ENCODE data around the gene BTNL2. TPM values are rescaled to one million over a fixed set of nuclear protein-coding genes. Genes with fewer than 3 reads are reported as not detected.
A peak's percentile ranks its signal among the peaks of the same experiment; 100 is the strongest.

The BTNL2 gene
- total and polyA plus RNA-seq, 8 donors: not detected

GRCh38 chr6:32391505-32391904 lies 15.5 kb downstream of the BTNL2 start:
- FAIRE-seq (no peak), ATAC-seq (no peak), DNase-seq (no peak)
- no peaks in the 10 kb centered on the region for H3K9me3 ChIP-seq
- TF ChIP-seq CTCF (IDR thresholded peaks at IDR 0.05): no peak
- H3K4me1 ChIP-seq: no peaks in the 10 kb centered on the region
- no peak overlapping the region for H3K4me3 ChIP-seq
- intact Hi-C loops (cut with DNase I): loop anchor here in 1 of 3 donors (10.0 kb wide), 1 partner anchor 147 kb away; no protein-coding TSS in a partner anchor
- 87 to 88% methylated on average over 6 of the region's 6 CpGs for WGBS, 2 donors
- no peak overlapping the region for H3K27ac ChIP-seq
- H3K36me3 ChIP-seq: no peaks in the 10 kb centered on the region
- H3K27me3 ChIP-seq: peaks cover 0 to 6% (median 2%) of the 10 kb centered on the region in 4 donors

- H3K9me3 ChIP-seq: no peaks in the 10 kb centered on the region
- WGBS, 2 donors: 35 to 38% methylated on average over 6 of the region's 6 CpGs
- no peaks in the 10 kb centered on the region for H3K36me3 ChIP-seq
- FAIRE-seq (no peak), ATAC-seq (no peak), DNase-seq (no peak)
- intact Hi-C loops (cut with DNase I): no loop called here
- H3K4me1 ChIP-seq: no peaks in the 10 kb centered on the region
- peaks cover 0 to 6% (median 2%) of the 10 kb centered on the region in 4 donors for H3K27me3 ChIP-seq
- no peak overlapping the region for H3K4me3 ChIP-seq
- no peak for TF ChIP-seq CTCF (IDR thresholded peaks at IDR 0.05)
- no peak overlapping the region for H3K27ac ChIP-seq
Measured at GRCh38 chr6:32387589-32388340, 19.2 kb downstream of the BTNL2 start.

- H3K27ac ChIP-seq: no peak overlapping the region
- no peaks in the 10 kb centered on the region for H3K9me3 ChIP-seq
- TF ChIP-seq CTCF (IDR thresholded peaks at IDR 0.05): no peak
- FAIRE-seq (no peak), DNase-seq (no peak), ATAC-seq (no peak)
- WGBS, 2 donors: 86 to 97% methylated on average over 1 of the region's 1 CpG
- H3K4me3 ChIP-seq: no peak overlapping the region
- no peaks in the 10 kb centered on the region for H3K4me1 ChIP-seq
- H3K36me3 ChIP-seq: no peaks in the 10 kb centered on the region
- H3K27me3 ChIP-seq: no peaks in the 10 kb centered on the region
- intact Hi-C loops (cut with DNase I): no loop called here
Measured at GRCh38 chr6:32386040-32386439, 20.9 kb downstream of the BTNL2 start.

- H3K36me3 ChIP-seq: no peaks in the 10 kb centered on the region
- ATAC-seq: peak in 2 of 4 donors; percentile 8 to 18
- H3K27ac ChIP-seq: no peak overlapping the region
- H3K9me3 ChIP-seq: no peaks in the 10 kb centered on the region
- no peak for TF ChIP-seq CTCF (IDR thresholded peaks at IDR 0.05)
- no peak for DNase-seq
- H3K4me1 ChIP-seq: peaks cover 0 to under 1% (median 0%) of the 10 kb centered on the region in 3 donors
- intact Hi-C loops (cut with DNase I): no loop called here
- 13 to 79% methylated on average over 1 of the region's 1 CpG for WGBS, 2 donors
- H3K4me3 ChIP-seq: no peak overlapping the region
- no peak for FAIRE-seq
- H3K27me3 ChIP-seq: no peaks in the 10 kb centered on the region
Measured at GRCh38 chr6:32382757-32383420, 24.1 kb downstream of the BTNL2 start.

- Histone ChIP-seq H3K9me3 (no peaks in the 10 kb centered on the region), H3K27ac (no peak overlapping the region), H3K36me3 (no peaks in the 10 kb centered on the region), H3K4me3 (no peak overlapping the region), H3K27me3 (no peaks in the 10 kb centered on the region), H3K4me1 (peaks cover 0 to 4% (median 0%) of the 10 kb centered on the region in 3 donors)
- no peak for DNase-seq
- WGBS, 2 donors: 48 to 53% methylated on average over 2 of the region's 2 CpGs
- TF ChIP-seq CTCF (IDR thresholded peaks at IDR 0.05): no peak
- ATAC-seq: no peak
- intact Hi-C loops (cut with DNase I): no loop called here
- FAIRE-seq: no peak
Measured at GRCh38 chr6:32379545-32379944, 27.4 kb downstream of the BTNL2 start.
